NCI-H1417 (cell line): Measurements from ENCODE around the gene TMCC3.
A peak's percentile ranks its signal among the peaks of the same experiment; 100 is the strongest.

Source experiments
- DNase-seq, 3 experiments: peaks; one replicate each; lab custom pipeline; 2025; lab: John Stamatoyannopoulos, UW

Gene TMCC3

GRCh38 chr12:94599189-94599588 is 51.2 kb downstream of the TMCC3 start:
- DNase-seq = no peak

- DNase-seq = no peak
These were observed 53.1 kb downstream of the TMCC3 start for GRCh38 chr12:94597268-94597667.

GRCh38 chr12:94596596-94596995 is 53.8 kb downstream of the TMCC3 start:
- DNase-seq = peak in 1 of 3 experiments; percentile 45

GRCh38 chr12:94595152-94595551 is 55.2 kb downstream of the TMCC3 start:
- DNase-seq = no peak

- DNase-seq = no peak
These were observed 55.9 kb downstream of the TMCC3 start for GRCh38 chr12:94594443-94594825.

- peak in 1 of 3 experiments; percentile 45 for DNase-seq
These were observed 56.4 kb downstream of the TMCC3 start for GRCh38 chr12:94593822-94594442.

- peak in 2 of 3 experiments; percentile 20 to 78 for DNase-seq
These were observed 57.6 kb downstream of the TMCC3 start for GRCh38 chr12:94592723-94593122.

- DNase-seq = no peak
These were observed 58.3 kb downstream of the TMCC3 start for GRCh38 chr12:94592080-94592479.

- no peak for DNase-seq
These were observed 59.9 kb downstream of the TMCC3 start for GRCh38 chr12:94590428-94590827.

- no peak for DNase-seq
These were observed 60.8 kb downstream of the TMCC3 start for GRCh38 chr12:94589591-94590001.

GRCh38 chr12:94588346-94588745 is 62.0 kb downstream of the TMCC3 start:
- no peak for DNase-seq

GRCh38 chr12:94587266-94588241 is 62.8 kb downstream of the TMCC3 start:
- no peak for DNase-seq

- no peak for DNase-seq
These were observed 63.6 kb downstream of the TMCC3 start for GRCh38 chr12:94586589-94587259.

GRCh38 chr12:94585626-94586025 is 64.7 kb downstream of the TMCC3 start:
- DNase-seq = no peak

GRCh38 chr12:94584377-94584776 is 66.0 kb downstream of the TMCC3 start:
- DNase-seq = no peak

GRCh38 chr12:94582591-94582990 is 67.8 kb downstream of the TMCC3 start:
- DNase-seq = no peak

GRCh38 chr12:94575645-94576403 is 74.5 kb downstream of the TMCC3 start:
- no peak for DNase-seq

- peak in 2 of 3 experiments; percentile 13 to 52 for DNase-seq
These were observed 75.3 kb downstream of the TMCC3 start for GRCh38 chr12:94575024-94575423.

- DNase-seq = no peak
These were observed 78.8 kb downstream of the TMCC3 start for GRCh38 chr12:94571556-94571955.

GRCh38 chr12:94570161-94570560 is 80.2 kb downstream of the TMCC3 start:
- DNase-seq = no peak

GRCh38 chr12:94567761-94568160 is 82.6 kb downstream of the TMCC3 start:
- peak in 1 of 3 experiments; percentile 21 for DNase-seq

GRCh38 chr12:94566345-94566744 is 84.0 kb downstream of the TMCC3 start:
- no peak for DNase-seq
